ENCODE results near the gene SURF6.
A peak's percentile ranks its signal among the peaks of the same experiment; 100 is the strongest.

The SURF6 gene

GRCh38 chr9:133348718-133349573 lies 13.0 kb upstream of the SURF6 start:
- no peak for DNase-seq (ENCODE audit: low spot score)
- in situ Hi-C loops (cut with MboI; ENCODE audit: low pct_unique_long_range_greater_than_20kb, low sequenced_read_pairs, unreplicated experiment) = no loop called here
- no peak for TF ChIP-seq CTCF (IDR thresholded peaks at IDR 0.05; ENCODE audit: extremely low read depth, insufficient read depth, missing control alignments)

DNA sequence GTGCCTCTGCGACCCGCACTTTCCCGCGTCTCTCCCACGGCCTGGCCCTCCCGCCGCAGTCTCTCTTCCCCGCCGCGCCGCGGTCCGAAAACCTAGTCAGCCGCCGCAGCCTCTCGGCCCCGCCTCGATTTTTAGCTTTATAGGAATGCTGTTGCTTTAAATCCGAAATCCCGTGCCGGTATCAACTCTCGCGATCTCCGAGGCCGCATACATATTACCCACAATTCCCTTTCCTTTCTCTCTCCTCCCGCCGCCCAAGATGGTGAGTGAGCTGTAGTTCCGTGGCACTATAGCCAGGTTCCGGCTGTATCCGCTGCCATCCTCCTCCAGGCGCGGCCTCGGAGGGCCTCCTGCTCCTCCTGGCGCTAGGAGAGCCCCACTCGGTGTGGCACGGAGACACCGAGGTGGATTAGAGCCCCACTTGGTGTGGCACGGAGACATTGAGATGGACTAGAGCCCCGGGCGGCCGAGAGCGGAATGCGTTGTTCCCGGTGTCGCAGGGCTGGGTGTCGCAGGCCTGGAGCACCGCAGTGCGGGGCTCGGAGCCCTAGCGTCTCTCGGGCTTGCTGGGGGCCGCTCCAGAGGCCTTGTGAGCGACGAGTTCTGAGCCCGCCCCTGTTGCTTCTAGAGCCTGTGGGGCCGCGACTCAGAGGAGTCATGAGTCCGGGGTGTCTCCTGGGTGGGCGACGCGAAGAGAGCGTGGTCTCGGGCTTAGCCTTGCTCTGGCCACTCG lies 12.2 kb upstream of the SURF6 start, which contains the start of the genes MED22 and RPL7A:
Gene MED22 (minus strand): TSS at position 147 of the 733 bp plus-strand sequence. CDS start 1,469 bp downstream, outside the sequence.
Gene RPL7A (plus strand): TSS at position 234 of the 733 bp plus-strand sequence. CDS start 26 bp downstream, at position 260.
- TF ChIP-seq CTCF (IDR thresholded peaks at IDR 0.05; ENCODE audit: extremely low read depth, insufficient read depth, missing control alignments) = no peak
- in situ Hi-C loops (cut with MboI; ENCODE audit: low pct_unique_long_range_greater_than_20kb, low sequenced_read_pairs, unreplicated experiment) = no loop called here
- DNase-seq (ENCODE audit: low spot score) = peak; percentile 98

DNA sequence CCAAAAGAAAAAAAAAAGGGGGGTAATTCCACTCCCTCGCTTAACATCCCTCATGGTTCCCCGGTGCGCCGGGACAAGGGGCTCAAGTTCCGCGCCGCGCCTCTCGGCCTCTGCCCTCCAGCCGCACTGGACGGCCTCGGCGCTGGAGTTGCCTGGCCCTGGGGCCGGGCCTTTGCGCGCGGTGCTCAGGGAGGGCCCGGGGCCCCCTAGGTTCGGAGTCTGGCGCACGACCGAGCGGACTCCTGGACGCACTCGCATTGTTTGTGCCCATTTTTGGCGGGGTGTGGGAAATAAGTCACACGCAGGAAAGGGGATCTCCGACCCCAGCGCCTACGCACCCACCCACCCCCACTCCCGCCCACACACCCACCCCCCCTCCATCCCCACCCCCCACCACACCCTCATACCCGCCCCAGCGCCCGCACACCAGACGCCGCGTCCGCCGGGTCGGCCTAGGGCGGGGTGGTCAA lies 11.6 kb upstream of the SURF6 start:
- peak; percentile 80 for DNase-seq (ENCODE audit: low spot score)
- in situ Hi-C loops (cut with MboI; ENCODE audit: low pct_unique_long_range_greater_than_20kb, low sequenced_read_pairs, unreplicated experiment) = no loop called here
- TF ChIP-seq CTCF (IDR thresholded peaks at IDR 0.05; ENCODE audit: extremely low read depth, insufficient read depth, missing control alignments) = no peak

- in situ Hi-C loops (cut with MboI; ENCODE audit: low pct_unique_long_range_greater_than_20kb, low sequenced_read_pairs, unreplicated experiment) = no loop called here
- DNase-seq (ENCODE audit: low spot score) = no peak
- no peak for TF ChIP-seq CTCF (IDR thresholded peaks at IDR 0.05; ENCODE audit: extremely low read depth, insufficient read depth, missing control alignments)
These were observed 10.2 kb upstream of the SURF6 start for GRCh38 chr9:133346021-133346785.

DNA sequence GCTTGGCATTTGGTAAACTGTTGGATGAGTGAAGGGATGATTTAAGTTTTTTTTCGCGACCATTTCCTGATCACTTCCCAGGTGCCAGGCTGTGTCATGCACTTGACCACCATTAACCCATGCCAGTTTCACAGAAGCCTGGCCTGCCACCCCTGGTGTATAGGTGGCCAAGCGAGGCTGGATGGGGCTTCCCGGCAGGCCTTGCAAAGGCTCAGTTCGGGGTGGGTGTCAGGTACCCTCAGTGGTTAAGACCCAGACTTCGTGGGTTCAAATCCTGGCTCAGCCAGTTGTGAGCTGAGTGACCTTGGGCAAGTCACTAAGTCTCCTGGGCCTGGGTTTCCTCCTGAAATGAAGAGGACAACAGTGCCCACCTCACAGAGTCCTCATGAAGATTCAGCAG lies 9.6 kb upstream of the SURF6 start:
- DNase-seq (ENCODE audit: low spot score) = no peak
- TF ChIP-seq CTCF (IDR thresholded peaks at IDR 0.05; ENCODE audit: extremely low read depth, insufficient read depth, missing control alignments) = no peak
- in situ Hi-C loops (cut with MboI; ENCODE audit: low pct_unique_long_range_greater_than_20kb, low sequenced_read_pairs, unreplicated experiment) = no loop called here

DNA sequence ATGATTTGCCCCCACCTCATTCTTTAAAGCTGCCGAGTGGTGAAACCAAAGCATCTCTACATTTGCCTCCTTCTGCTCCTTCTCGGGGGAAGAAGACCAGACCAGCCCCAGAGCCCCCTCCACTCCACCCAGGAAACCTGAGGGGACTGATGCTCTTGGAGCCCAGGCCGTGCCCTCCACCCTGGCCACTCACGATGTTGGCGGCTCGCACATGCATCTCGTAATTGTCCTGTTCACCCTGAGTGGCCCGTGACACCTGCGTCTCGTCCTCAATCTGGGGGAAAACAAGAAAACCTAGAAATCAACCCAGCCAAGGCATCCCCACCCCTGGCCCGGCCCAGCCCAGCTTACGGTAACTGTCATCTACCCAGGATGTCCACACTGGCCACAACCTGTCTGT lies 9.0 kb upstream of the SURF6 start:
- no peak for TF ChIP-seq CTCF (IDR thresholded peaks at IDR 0.05; ENCODE audit: extremely low read depth, insufficient read depth, missing control alignments)
- in situ Hi-C loops (cut with MboI; ENCODE audit: low pct_unique_long_range_greater_than_20kb, low sequenced_read_pairs, unreplicated experiment) = no loop called here
- DNase-seq (ENCODE audit: low spot score) = no peak

Measured in GM13977 (cell line).